Measurements from ENCODE around the gene TMPRSS6. TPM values are rescaled to one million over a fixed set of nuclear protein-coding genes. Genes with fewer than 3 reads are reported as not detected.

TMPRSS6 gene
- total RNA-seq, 2 donors from 2014 or later = 0.22 to 0.31 TPM

GRCh38 chr22:37103656-37104452, 5.7 kb downstream of the TMPRSS6 start:
- DNase-seq = no peak
- Histone ChIP-seq H3K4me3 (ENCODE audit: low read length) (no peak overlapping the region), H3K27ac (ENCODE audit: low read depth, low read length) (no peak overlapping the region), H3K27me3 (ENCODE audit: control insufficient read depth, insufficient read depth, low read length, poor library complexity, severe bottlenecking) (no peaks in the 10 kb centered on the region), H3K9ac (ENCODE audit: extremely low read depth, low read length, poor library complexity, severe bottlenecking) (no peak overlapping the region), H3K9me3 (ENCODE audit: control insufficient read depth, low read length) (no peaks in the 10 kb centered on the region), H3K4me1 (ENCODE audit: control insufficient read depth, insufficient read depth, low read length) (no peaks in the 10 kb centered on the region), H3K36me3 (ENCODE audit: control insufficient read depth, insufficient read depth, low read length) (no peaks in the 10 kb centered on the region)
- Mint-ChIP-seq H3K4me1 (peaks cover 6% of the 10 kb centered on the region), H3K9me3 (no peaks in the 10 kb centered on the region), H3K27ac (no peak overlapping the region), H3K36me3 (ENCODE audit: low read depth) (no peaks in the 10 kb centered on the region), H3K27me3 (ENCODE audit: insufficient read depth) (peaks cover 3% of the 10 kb centered on the region), H3K4me3 (no peak overlapping the region)
- 83 to 89% methylated on average over 11 to 14 of the region's 14 CpGs for WGBS, 2 experiments (ENCODE audit: insufficient coverage in 1 of 2, insufficient read length in 1 of 2)
- TF ChIP-seq CTCF (conservative IDR thresholded peaks at IDR 0.05) = no peak

- no peak overlapping the region for H3K4me3 Mint-ChIP-seq
- H3K27me3 ChIP-seq (ENCODE audit: control insufficient read depth, insufficient read depth, low read length, poor library complexity, severe bottlenecking) = no peaks in the 10 kb centered on the region
- H3K36me3 ChIP-seq (ENCODE audit: control insufficient read depth, insufficient read depth, low read length) = no peaks in the 10 kb centered on the region
- H3K9me3 Mint-ChIP-seq = no peaks in the 10 kb centered on the region
- no peaks in the 10 kb centered on the region for H3K9me3 ChIP-seq (ENCODE audit: control insufficient read depth, low read length)
- H3K9ac ChIP-seq (ENCODE audit: extremely low read depth, low read length, poor library complexity, severe bottlenecking) = no peak overlapping the region
- H3K36me3 Mint-ChIP-seq (ENCODE audit: low read depth) = no peaks in the 10 kb centered on the region
- no peak for DNase-seq
- H3K27me3 Mint-ChIP-seq (ENCODE audit: insufficient read depth) = peaks cover 4% of the 10 kb centered on the region
- no peak overlapping the region for H3K4me3 ChIP-seq (ENCODE audit: low read length)
- TF ChIP-seq CTCF (conservative IDR thresholded peaks at IDR 0.05) = no peak
- WGBS, 2 experiments (ENCODE audit: insufficient coverage in 1 of 2, insufficient read length in 1 of 2) = 90% methylated on average over 18 of the region's 18 CpGs
- no peaks in the 10 kb centered on the region for H3K4me1 ChIP-seq (ENCODE audit: control insufficient read depth, insufficient read depth, low read length)
- H3K27ac Mint-ChIP-seq = no peak overlapping the region
- no peak overlapping the region for H3K27ac ChIP-seq (ENCODE audit: low read depth, low read length)
- peaks cover 6% of the 10 kb centered on the region for H3K4me1 Mint-ChIP-seq
Observed at GRCh38 chr22:37103151-37103550, 6.4 kb downstream of the TMPRSS6 start.

GRCh38 chr22:37101311-37102066, 8.0 kb downstream of the TMPRSS6 start:
- no peak overlapping the region for H3K4me3 ChIP-seq (ENCODE audit: low read length)
- Mint-ChIP-seq H3K9me3 (no peaks in the 10 kb centered on the region), H3K4me3 (no peak overlapping the region), H3K36me3 (ENCODE audit: low read depth) (no peaks in the 10 kb centered on the region), H3K27ac (no peak overlapping the region), H3K27me3 (ENCODE audit: insufficient read depth) (peaks cover 12% of the 10 kb centered on the region), H3K4me1 (peaks cover 13% of the 10 kb centered on the region)
- H3K27me3 ChIP-seq (ENCODE audit: control insufficient read depth, insufficient read depth, low read length, poor library complexity, severe bottlenecking) = no peaks in the 10 kb centered on the region
- 90 to 97% methylated on average over 6 to 10 of the region's 10 CpGs for whole genome bisulfite sequencing, 2 experiments (ENCODE audit: insufficient coverage in 1 of 2, insufficient read length in 1 of 2)
- H3K9ac ChIP-seq (ENCODE audit: extremely low read depth, low read length, poor library complexity, severe bottlenecking) = no peak overlapping the region
- no peaks in the 10 kb centered on the region for H3K36me3 ChIP-seq (ENCODE audit: control insufficient read depth, insufficient read depth, low read length)
- TF ChIP-seq CTCF (conservative IDR thresholded peaks at IDR 0.05) = no peak
- no peaks in the 10 kb centered on the region for H3K4me1 ChIP-seq (ENCODE audit: control insufficient read depth, insufficient read depth, low read length)
- DNase-seq = no peak
- no peaks in the 10 kb centered on the region for H3K9me3 ChIP-seq (ENCODE audit: control insufficient read depth, low read length)
- H3K27ac ChIP-seq (ENCODE audit: low read depth, low read length) = no peak overlapping the region

Measured in endodermal cell (in vitro differentiated cells).